GM18517 (cell line): Measurements from ENCODE around the gene TNFRSF8.

Experiments used
- ATAC-seq: cut with Tn5 transposase; IDR thresholded peaks from one replicate; pipeline ENCODE4 v1.9.1; 2021; ENCODE audit warnings: mild to moderate bottlenecking, moderate library complexity; ENCODE audit not compliant: unreplicated experiment

The TNFRSF8 gene

DNA sequence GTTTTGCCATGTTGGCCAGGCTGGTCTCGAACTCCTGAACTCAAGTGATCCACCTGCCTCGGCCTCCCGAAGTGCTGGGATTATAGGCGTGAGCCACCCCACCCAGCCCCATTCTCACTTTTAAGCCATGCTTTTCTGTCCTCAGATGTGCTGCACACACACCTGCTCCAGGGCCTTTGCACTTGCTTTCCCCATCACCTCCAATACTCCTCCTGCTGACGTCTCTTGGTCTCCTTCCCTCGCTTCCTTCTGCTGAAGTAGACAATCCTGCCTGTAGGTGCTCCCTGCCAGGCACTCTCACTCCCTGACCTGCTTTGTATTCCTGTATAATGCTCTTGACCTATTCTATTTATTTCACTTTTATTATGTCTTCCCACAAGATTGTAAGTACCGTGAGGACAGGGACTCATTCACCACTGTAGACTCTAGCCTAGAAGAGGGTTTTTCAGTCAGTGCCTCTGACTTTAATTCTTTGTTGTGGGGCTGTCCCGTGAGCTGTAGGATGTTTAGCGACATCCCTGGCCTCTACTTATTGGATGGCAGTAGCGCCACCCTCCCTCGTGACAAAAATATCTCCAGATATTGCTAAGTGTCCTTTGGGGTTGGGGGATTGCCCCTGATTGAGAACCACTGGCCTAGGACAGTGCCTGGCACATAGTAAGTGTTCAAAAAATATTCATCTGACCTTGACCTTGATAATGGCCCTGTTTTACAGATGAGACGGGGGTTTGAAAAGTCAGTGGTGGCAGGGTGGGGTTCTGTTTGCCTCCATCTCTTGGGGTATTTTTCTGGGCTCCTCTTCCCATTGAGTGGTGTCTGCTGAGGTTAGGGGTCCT lies 108.3 kb downstream of the TNFRSF8 start:
- no peak for ATAC-seq

DNA sequence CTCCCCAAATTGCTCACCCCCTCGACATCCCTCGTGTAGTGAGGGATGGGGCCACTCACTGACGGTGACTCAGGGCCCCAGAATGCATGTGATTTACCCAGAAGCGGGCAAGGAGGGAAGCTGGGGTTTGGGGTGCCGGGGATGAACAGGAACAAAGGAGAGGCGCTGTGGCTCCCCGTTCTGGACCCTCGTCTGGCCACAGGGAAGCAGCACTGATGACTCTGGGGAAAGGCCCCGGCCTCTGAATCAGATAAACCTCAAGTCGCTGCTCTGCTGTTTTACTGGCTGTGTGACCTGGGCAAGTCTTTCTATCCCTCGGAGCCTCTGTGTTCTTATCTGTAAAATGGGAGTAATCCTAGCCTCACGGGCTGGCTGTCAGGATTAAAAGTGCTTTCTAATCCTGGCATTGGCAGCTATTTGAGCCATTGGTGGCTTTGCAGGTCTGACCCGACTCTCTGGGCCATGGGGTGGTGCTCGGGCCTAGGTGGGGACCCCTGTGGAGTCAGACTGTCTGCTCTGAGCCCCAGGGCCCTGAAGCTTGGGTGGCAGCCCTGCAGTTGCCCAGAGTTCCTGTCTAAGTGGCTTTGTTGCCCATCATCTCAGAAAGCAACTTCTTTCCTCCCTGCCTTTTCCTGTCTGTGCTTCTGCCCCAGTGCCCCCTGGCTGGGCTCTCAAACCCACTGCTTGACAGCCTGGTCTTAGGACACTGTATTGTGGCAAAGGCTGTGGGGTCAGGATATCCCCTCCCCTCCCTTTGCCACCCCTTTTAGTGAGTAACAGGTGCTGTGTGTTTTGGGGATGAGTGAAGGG lies 109.1 kb downstream of the TNFRSF8 start:
- no peak for ATAC-seq

DNA sequence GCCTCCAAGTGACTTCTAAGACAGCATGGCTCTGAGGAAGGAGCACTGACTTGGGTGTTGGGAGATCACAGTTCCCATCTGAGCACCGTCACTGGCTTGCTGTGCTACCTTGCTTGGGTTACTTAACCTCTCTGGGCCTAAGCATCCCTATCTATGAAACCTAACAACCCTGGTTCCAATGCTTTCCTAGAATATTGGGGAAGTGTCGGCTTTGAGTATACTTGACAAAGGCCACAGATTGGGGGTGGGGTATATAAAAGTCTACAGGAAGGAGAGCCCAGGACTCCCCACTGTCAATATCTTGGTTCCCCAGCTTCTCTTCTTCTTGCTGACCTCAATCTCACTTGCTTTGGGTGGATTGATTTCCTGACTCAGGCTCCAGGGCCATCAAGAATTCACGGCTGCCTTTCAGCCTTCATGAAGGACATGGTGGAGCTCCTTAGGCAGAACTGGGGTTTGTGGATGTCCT lies 110.0 kb downstream of the TNFRSF8 start:
- no peak for ATAC-seq

DNA sequence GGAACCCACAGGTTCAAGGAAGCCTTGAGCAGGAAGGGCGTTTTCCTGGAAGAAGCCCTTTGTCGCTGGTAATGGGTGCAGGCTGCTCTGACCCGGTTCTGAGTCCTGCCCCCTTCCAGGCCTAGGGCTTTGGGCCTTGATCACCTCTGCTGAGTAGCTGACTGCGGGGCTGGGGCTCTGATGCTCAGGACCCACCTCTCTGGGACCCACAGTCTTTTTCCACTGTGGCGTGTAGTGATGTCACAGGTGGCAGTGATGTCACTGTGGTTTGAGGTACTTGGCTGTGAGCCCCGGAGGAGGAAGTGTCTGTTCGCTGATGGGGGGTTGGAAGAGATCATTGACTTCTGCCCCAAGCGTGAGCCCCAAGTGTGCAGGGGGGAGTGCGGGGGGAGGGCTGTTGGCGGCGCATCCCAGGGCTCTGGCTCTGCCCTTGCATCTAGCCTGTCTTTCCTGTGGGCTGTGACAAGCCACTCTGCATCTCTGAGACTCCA lies 110.6 kb downstream of the TNFRSF8 start:
- no peak for ATAC-seq

DNA sequence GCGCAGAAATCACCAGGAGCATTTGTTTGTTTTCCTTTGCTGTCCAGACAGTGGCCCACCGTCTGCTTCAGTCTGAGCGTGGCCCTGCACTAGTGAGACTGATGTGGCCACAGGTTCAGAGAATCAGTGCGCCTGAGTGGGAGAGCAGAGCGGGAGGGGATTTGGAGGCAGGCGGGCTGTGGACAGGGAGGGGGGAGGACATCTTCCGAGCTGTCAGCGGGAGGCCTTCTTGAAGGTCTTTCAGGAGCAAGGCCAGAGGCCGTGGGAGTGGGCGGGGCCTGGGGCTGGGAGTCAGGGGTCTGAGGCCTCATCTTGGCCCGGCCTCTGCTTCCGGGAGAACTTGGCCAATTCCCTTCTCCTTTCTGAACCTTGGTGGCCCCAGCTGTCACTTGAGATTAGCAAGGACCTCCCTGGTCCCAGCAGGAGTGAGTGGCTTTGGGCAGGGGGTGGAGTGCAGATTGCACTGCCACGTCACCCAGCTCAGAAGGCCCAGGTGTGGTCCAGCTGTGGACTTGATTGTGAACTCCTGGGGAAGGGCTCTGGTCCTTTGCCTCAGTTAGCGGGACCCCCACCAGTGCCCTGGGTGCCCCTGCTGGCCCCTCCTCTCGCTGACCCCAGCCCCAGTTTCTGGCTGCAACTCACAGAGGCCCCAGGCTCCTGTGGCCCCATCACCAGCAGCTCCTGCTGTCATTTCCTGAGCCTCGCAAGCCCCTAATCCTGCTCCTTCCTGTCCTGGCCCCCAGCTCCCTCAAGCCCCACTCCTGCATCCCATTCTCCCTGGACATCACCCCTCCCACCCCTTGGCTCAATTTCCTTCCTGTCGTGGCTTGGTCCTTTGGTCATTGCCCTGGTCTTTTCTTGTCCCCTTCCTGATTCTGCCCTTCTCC lies 112.1 kb downstream of the TNFRSF8 start:
- ATAC-seq: no peak

DNA sequence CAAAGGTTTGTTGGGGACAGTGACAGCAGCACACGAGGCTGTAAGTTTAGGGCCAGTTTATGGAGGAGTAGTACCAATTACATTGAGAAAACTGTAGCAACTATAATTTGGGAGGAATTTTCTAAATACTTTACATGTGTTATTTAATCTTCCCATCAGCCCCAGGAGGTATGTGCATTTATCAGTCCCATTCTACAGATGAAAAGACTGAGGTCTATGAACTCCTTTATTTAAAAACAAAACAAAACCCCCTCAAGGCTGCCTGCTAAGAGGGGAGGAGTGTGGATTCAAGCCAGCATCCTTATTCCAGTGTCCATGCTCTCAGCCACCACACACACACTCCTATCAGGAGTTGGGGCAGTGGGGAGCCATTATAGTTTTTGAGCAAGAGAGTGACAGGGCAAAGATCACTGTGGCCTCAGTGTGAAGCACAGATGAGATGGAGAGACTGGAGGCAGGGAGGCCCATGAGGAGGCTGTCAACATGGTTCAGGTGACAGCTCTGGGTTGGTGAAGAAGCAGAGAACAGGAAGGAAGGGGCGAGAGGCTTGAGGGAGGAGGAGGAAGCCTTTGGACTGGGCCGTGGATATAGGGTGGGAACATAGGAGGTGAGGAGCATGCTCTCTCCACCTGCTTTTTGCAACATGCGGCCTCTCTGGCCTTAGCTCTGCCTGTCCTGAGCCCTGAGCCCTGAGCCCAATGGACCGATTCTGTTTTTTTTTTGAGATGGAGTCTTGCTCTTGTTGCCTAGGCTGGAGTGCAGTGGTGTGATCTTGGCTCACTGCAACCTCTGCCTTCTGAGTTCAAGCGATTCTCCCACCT lies 113.4 kb downstream of the TNFRSF8 start:
- no peak for ATAC-seq

DNA sequence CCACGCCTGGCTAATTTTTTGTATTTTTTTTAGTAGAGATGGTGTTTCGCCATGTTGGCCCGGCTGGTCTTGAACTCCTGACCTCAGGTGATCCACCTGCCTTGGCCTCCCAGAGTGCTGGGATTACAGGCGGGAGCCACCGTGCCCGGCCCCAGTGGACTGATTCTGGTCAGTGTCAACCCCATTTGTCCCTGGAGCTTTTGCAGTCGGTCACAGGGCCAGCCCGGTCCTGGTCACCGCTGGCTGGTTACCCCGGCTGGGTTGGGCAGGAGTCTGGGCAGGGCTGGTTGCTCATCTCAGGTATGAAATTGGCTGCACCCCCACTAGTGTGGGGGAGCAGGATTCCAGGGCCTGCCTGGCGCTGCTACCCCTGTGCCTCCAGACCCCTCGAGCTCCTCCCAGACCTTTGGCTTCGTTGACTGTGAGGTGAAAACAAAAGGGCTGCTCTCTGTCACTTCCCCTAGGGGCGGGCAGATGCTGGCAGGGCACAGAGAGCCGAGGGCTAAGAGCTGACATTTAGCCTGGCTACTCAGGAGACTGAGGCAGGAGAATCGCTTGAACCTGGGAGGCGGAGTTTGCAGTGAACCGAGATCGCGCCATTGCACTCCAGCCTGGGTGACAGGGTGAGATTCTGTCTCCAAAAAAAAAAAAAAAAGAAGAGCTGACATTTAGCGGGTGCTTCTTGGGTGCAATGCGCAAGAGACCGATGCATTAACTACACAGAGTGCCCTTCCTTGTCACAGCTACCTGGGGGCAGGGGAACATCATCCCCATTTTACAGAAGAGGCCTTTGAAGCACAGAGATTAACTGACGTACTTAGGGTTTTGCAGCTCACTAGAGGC lies 114.3 kb downstream of the TNFRSF8 start:
- ATAC-seq: no peak

DNA sequence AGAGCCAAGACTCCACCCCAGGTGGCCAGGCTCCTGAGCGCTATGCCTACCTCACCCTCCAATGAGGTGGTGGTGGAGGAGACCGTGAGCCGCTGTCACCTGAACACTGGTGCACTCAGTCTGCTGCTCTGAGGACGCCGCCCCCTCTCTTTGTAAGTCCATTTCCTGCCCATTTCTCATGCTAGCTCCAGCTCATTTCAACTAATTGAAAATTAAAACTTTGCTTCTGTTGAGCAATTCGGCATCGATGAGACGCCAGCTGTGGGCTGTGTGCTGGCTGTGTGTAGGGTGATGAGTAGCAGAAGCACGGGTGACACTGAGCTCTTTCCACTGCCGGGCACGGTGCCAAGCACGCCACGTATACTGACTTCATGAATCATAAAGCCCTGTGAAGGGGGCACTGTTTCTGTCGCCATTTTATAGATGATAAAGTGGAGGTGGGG lies 114.9 kb downstream of the TNFRSF8 start:
- no peak for ATAC-seq

DNA sequence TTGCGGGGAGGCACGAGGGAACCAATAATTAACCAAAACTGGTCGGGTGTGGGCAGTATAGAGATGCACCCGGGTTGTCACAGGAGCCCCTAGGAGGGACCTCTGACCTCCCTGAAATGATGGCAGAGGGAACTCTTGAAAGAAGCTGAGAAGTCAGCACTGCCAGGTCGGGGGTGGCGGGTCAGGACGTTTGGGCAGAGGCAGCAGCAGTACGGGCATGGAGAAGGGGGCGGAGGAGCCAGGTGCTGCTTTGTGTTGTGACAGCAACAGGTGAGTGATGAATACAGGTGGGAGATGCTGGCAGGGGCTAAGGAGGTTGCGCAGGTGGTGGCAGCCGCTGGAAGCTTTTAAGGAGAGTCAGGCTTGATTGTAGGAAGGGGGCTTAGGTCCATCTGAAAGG lies 115.4 kb downstream of the TNFRSF8 start:
- ATAC-seq: no peak

DNA sequence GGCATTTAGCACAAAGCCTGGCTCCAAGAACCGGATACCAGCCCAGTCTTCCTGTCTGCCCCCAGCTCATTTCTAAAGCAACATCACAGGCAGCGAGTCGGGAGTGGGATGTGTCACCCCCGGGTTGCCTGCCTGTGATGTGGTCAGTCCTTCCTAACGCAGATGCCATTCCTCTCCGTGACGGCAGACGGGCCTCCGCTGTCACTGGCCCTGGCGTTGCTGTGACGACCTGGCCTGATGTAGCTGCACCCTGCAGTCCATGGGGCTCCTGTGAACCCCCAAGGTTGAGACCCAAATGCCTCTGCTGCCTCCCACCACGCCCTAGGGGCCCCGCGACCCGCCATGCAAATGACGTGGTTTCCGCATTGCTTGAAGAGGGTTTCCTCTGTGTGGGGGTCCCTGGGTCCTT lies 116.0 kb downstream of the TNFRSF8 start:
- ATAC-seq: no peak

DNA sequence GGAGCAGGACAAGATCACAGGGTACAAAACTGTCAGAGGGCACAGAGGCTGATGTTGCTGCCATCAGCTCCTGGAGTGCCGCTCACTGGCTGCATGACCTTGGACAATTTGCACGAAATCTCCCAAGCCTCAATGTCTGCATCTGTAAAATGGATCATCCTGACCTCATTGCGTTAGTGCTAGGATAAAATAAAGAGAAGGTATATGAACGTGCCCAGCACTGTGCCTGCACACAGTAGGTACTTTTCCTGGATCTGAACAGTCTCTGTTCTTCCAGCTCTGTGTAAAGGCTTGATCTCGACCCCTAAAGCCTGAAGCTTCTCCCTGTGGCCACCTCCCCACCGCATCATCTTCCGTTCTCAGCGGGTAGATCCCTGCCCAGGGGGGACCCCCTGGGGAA lies 116.6 kb downstream of the TNFRSF8 start:
- ATAC-seq: no peak

DNA sequence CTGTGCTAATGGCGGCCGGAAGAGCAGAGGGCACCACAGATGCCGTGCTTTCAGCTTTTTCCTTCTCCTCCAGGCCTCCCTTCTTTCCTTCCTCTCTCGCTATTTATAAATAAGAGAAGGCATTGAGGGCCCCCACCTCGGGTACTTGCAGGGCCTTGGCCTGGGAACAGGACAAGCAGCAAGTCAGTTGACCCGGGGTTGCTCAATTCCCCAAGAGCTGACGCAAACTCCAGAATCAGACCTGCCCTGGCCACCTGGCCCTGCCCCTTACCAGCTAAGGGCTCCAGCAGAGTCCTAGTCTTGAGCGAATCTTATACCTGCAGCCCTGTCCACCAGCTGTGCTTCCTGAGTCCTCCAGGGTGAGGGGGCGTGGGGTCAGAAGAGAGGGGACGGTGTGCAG lies 117.2 kb downstream of the TNFRSF8 start:
- no peak for ATAC-seq

DNA sequence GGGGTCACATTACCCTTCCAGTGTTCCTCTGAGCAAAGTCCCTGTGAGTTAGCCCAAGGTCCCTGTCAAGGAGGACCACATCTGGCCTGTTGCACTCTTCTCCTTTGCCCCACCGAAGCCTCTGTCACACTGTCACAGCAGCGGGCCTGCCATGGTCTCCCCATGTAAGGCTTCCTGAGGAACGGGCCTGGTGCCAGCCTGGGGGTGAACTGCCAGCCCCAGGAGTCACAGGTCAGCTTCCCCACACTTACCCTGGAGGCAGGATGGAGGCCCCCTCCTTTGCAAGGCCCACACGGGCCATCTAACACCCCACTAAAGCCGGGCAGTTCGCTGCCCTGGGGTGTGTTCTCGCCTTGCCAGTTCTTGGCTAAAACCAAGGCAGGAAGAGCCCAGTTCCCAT lies 117.8 kb downstream of the TNFRSF8 start:
- no peak for ATAC-seq

DNA sequence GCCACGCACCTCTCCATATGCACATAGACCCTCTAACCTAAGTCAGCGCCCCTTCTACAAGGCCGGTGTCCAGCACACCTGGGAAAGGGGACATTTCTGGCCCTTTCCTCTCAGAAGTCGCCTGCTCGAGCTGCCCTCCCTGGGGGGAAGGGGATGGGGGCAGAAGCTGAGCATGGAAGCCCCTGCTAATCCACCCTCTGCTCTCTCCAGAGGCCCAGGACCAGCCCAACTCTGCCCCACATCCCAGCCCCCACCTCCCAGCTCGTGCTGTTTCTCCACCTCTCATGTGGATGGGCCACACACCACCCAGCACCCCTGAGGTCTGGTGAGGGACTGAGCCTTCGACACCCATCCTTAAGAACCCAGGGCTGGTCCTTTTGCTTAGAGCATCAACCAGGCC lies 118.5 kb downstream of the TNFRSF8 start:
- no peak for ATAC-seq

DNA sequence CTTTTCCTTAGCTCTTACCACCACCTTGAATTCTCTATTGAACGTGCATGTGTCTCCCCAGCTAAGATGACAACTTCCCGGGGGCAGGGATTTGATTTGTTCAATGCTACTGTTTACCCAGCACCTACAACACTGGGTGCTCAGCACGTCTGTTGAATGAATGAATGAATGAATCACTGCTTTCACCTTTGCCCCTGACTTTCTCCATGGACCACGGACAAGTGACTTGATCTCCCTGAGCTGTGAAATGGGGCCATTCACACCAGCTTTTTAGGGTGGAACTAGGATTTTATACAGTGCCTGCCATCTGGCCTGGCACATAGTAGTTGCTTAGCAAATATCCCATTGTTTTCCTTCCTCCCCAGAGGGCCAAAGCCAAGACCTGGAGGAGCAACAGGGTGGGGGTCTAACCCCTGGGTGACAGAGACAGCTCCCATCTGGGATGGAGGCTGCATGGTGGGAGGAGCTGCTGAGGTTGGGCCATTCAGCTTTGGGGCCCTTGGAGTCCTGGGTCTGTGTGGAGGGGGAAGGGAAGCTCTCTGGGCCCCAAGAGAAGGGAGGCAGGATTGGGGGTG lies 119.4 kb downstream of the TNFRSF8 start:
- no peak for ATAC-seq

DNA sequence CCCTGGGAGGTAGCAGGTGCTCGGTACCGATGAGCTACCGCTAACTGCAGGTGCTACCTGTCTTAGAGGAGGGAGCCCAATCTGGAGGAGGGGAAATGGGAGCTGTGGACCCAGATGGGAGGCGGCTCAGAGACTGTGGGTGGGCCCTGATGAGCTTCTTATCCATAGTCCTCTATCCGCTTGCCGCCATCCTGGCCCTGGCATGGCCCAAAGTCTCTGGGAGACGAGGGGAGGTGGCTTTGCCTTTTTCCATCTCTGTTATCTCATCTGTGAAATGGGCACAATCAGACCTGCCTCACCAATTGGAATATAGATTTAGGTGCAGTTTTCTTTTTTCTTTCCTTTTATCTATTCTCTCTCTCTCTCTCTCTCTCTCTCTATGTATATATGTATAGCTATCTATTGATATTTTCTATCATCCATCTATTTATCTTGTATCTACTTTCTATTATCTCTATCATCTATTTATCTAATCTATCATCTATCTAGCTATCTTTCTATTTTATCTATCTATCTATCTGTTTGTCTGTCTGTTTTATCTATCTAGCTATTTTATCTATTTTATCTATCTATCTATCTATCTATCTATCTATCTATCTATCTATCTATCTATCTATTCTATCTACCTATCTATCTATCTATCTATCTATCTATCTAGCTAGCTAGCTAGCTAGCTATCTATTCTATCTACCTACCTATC lies 120.1 kb downstream of the TNFRSF8 start:
- no peak for ATAC-seq

DNA sequence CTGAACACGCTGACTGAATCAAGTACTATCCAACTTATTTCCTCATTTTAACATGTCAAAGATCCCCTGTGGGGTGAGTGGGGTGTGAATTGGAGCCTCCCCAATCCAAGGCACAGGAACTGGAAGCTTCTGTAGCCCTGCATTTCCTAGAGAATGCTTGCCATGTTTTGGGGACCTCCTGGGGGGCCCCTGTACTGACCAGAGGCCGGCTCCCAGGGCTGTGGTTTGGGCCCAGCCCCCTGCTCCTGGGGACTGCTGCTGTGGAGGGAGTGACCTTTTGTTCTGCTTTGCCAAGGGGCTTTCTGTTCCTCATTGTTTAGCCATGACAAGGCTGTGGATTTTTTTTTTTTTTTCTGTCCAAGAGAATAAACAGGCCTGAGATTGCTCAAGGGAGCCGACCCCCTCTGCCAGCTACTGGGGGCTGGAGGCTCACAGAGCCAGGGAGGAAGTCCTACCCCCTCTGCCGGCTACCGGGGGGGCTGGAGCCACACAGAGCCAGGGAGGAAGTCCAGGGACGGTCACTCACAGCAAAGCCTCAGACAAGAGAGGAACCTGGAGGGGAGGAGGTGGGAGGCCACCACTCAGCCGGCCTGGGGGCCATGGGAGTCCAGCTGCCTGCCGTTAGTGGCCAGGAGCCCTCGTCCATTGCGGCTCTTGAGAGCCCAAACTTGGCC lies 121.0 kb downstream of the TNFRSF8 start:
- no peak for ATAC-seq
